Activated CD4-positive, alpha-beta T cell treated with anti-CD3 and anti-CD28 coated beads, Interleukin-10, Interleukin-2, amounts not matched to agents 100 ng/mL and 50 ng/mL, durations not matched to agents 16 hours and 8 hours (primary cell): ENCODE data around the gene CSNK2A3.

ENCODE experiments used
- DNase-seq: peaks from one replicate; pipeline ENCODE4 v3.0.0-alpha.2; 2020

Gene CSNK2A3

GRCh38 chr11:11332141-11332710, 20.8 kb downstream of the CSNK2A3 start:
- no peak for DNase-seq

- DNase-seq, result no peak
Measured at GRCh38 chr11:11329062-11329806, 23.8 kb downstream of the CSNK2A3 start.

GRCh38 chr11:11324090-11324489, 29.0 kb downstream of the CSNK2A3 start:
- DNase-seq, result no peak

GRCh38 chr11:11322101-11322500, 30.9 kb downstream of the CSNK2A3 start:
- no peak for DNase-seq

- no peak for DNase-seq
Measured at GRCh38 chr11:11320825-11321224, 32.2 kb downstream of the CSNK2A3 start.

- DNase-seq, result no peak
Measured at GRCh38 chr11:11318961-11319360, 34.1 kb downstream of the CSNK2A3 start.

GRCh38 chr11:11318461-11318860, 34.6 kb downstream of the CSNK2A3 start:
- DNase-seq, result no peak

- DNase-seq, result no peak
Measured at GRCh38 chr11:11316651-11317230, 36.3 kb downstream of the CSNK2A3 start.

GRCh38 chr11:11313902-11314692, 39.0 kb downstream of the CSNK2A3 start:
- no peak for DNase-seq

GRCh38 chr11:11313426-11313825, 39.6 kb downstream of the CSNK2A3 start:
- no peak for DNase-seq

GRCh38 chr11:11312738-11313137, 40.3 kb downstream of the CSNK2A3 start:
- DNase-seq, result no peak

GRCh38 chr11:11311169-11311568, 41.9 kb downstream of the CSNK2A3 start:
- DNase-seq, result peak; percentile 11

GRCh38 chr11:11309906-11310305, 43.1 kb downstream of the CSNK2A3 start:
- DNase-seq, result no peak

GRCh38 chr11:11308249-11308648, 44.8 kb downstream of the CSNK2A3 start:
- DNase-seq, result no peak

- DNase-seq, result no peak
Measured at GRCh38 chr11:11306855-11307254, 46.2 kb downstream of the CSNK2A3 start.

- no peak for DNase-seq
Measured at GRCh38 chr11:11304550-11304949, 48.5 kb downstream of the CSNK2A3 start.

GRCh38 chr11:11302565-11302964, 50.5 kb downstream of the CSNK2A3 start:
- DNase-seq, result no peak
